ENCODE measurements around the gene BAX. TPM values are rescaled to one million over a fixed set of nuclear protein-coding genes. Genes with fewer than 3 reads are reported as not detected.

BAX gene
- total RNA-seq, 1 experiment from 2014 or later = 103 TPM

GRCh38 chr19:48947258-48947542, 7.5 kb upstream of the BAX start:
- Histone ChIP-seq H3K4me3 (ENCODE audit: low read depth, low read length, poor library complexity, severe bottlenecking) (no peak overlapping the region), H3K4me1 (ENCODE audit: insufficient read depth, low read length, poor library complexity, severe bottlenecking) (no peaks in the 10 kb centered on the region), H3K27ac (ENCODE audit: low read depth, low read length, poor library complexity, severe bottlenecking) (no peak overlapping the region), H3K36me3 (ENCODE audit: insufficient read depth, low read length, poor library complexity, severe bottlenecking) (no peaks in the 10 kb centered on the region), H3K9me3 (ENCODE audit: low read depth, low read length, poor library complexity, severe bottlenecking) (no peaks in the 10 kb centered on the region), H3K27me3 (replicated peaks; ENCODE audit: insufficient read depth, low read depth, low read length, poor library complexity) (no peaks in the 10 kb centered on the region)
- ChIA-PET CTCF (no interaction called here), POLR2A (ENCODE audit: low non-redundant PET) (no interaction called here)
- DNase-seq (ENCODE audit: low spot score) = no peak
- intact Hi-C loops (cut with micrococcal nuclease; ENCODE audit: unreplicated experiment) = no loop called here
- TF ChIP-seq EZH2 (IDR thresholded peaks at IDR 0.05; ENCODE audit: borderline replicate concordance, low read depth, low read length, poor library complexity, severe bottlenecking) (no peak), CTCF (conservative IDR thresholded peaks at IDR 0.05; ENCODE audit: low read depth, low read length) (no peak)
- BruUV-seq (replicated peaks) = no TSS peak

- BruUV-seq (replicated peaks) = no TSS peak
- H3K4me3 ChIP-seq (ENCODE audit: low read depth, low read length, poor library complexity, severe bottlenecking) = no peak overlapping the region
- intact Hi-C loops (cut with micrococcal nuclease; ENCODE audit: unreplicated experiment) = no loop called here
- H3K27ac ChIP-seq (ENCODE audit: low read depth, low read length, poor library complexity, severe bottlenecking) = no peak overlapping the region
- ChIA-PET POLR2A (ENCODE audit: low non-redundant PET) (no interaction called here), CTCF (no interaction called here)
- no peaks in the 10 kb centered on the region for H3K27me3 ChIP-seq (replicated peaks; ENCODE audit: insufficient read depth, low read depth, low read length, poor library complexity)
- no peak for TF ChIP-seq EZH2 (IDR thresholded peaks at IDR 0.05; ENCODE audit: borderline replicate concordance, low read depth, low read length, poor library complexity, severe bottlenecking)
- no peak for TF ChIP-seq CTCF (conservative IDR thresholded peaks at IDR 0.05; ENCODE audit: low read depth, low read length)
- no peaks in the 10 kb centered on the region for H3K9me3 ChIP-seq (ENCODE audit: low read depth, low read length, poor library complexity, severe bottlenecking)
- no peak for DNase-seq (ENCODE audit: low spot score)
- H3K36me3 ChIP-seq (ENCODE audit: insufficient read depth, low read length, poor library complexity, severe bottlenecking) = no peaks in the 10 kb centered on the region
- peaks cover 4% of the 10 kb centered on the region for H3K4me1 ChIP-seq (ENCODE audit: insufficient read depth, low read length, poor library complexity, severe bottlenecking)
These were observed 4.5 kb upstream of the BAX start for GRCh38 chr19:48950159-48950558.

- Histone ChIP-seq H3K36me3 (ENCODE audit: insufficient read depth, low read length, poor library complexity, severe bottlenecking) (no peaks in the 10 kb centered on the region), H3K4me3 (ENCODE audit: low read depth, low read length, poor library complexity, severe bottlenecking) (no peak overlapping the region), H3K4me1 (ENCODE audit: insufficient read depth, low read length, poor library complexity, severe bottlenecking) (peaks cover 10% of the 10 kb centered on the region), H3K9me3 (ENCODE audit: low read depth, low read length, poor library complexity, severe bottlenecking) (no peaks in the 10 kb centered on the region), H3K27me3 (replicated peaks; ENCODE audit: insufficient read depth, low read depth, low read length, poor library complexity) (no peaks in the 10 kb centered on the region), H3K27ac (ENCODE audit: low read depth, low read length, poor library complexity, severe bottlenecking) (no peak overlapping the region)
- CTCF ChIA-PET = no interaction called here
- intact Hi-C loops (cut with micrococcal nuclease; ENCODE audit: unreplicated experiment) = no loop called here
- TF ChIP-seq CTCF (conservative IDR thresholded peaks at IDR 0.05; ENCODE audit: low read depth, low read length) (no peak), EZH2 (IDR thresholded peaks at IDR 0.05; ENCODE audit: borderline replicate concordance, low read depth, low read length, poor library complexity, severe bottlenecking) (no peak)
- DNase-seq (ENCODE audit: low spot score) = no peak
- POLR2A ChIA-PET (ENCODE audit: low non-redundant PET) = no interaction called here
- no TSS peak for BruUV-seq (replicated peaks)
These were observed 3.7 kb upstream of the BAX start for GRCh38 chr19:48950830-48951519.

All from A673 (cell line).